ENCODE measurements around the gene TNFRSF4.
A peak's percentile ranks its signal among the peaks of the same experiment; 100 is the strongest.
"Not testable (repeated sequence)": the region's sequence is repeated elsewhere in the genome, so short reads cannot be mapped to it uniquely, and the experiment has no call there.

Gene TNFRSF4

DNA sequence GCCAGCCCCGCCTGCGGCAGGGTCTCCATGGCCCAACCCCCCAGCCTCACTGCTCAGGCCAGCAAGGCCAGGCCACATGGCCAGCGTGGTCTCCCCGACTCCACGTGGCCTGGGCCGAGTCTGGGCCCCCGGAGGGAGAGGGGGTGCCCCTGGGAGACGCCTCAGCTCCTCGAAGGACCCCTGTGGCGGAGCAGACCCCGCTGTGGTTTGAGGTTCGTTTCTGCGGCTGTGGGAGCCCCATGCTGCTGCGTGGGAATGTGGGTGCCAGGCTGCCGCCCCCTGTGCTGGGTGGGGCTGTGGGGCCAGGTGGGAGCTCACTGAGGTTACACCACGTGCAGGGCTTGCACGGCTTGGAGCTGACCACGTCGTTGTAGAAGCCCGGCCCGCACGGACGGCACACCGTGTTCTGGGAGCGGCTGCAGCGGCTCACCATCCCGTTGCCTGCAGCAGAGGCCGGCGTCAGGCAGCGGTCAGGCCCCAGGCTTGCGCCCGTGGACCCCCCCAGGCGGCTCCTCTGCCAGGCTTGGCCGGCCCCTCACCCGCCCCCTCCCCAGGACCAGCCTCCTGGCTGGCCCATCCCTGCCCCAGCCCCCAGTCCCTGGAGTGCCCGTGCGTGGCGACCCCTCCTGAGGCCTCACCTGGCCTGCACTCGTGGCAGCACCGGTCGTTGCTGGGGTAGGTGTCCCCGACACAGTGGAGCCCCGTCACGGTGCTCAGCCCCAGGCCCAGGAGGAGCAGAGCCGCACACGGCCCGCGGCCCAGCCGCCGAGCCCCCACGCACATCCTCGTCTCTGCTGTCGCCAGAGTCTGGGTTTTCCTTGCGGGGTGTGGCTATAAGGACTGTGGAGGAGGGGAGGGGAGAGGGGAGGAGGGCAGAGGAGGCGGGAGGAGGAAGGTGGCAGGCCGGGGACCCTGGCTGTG, at the start of gene TNFRSF4:
Gene TNFRSF4, minus strand, starts transcription at position 809 of the 921 bp plus-strand sequence. Its CDS starts 26 bp downstream, at position 783.
- no peak for DNase-seq (ENCODE audit: extremely low spot score, insufficient read length, low read depth)
- FAIRE-seq, result no peak

DNA sequence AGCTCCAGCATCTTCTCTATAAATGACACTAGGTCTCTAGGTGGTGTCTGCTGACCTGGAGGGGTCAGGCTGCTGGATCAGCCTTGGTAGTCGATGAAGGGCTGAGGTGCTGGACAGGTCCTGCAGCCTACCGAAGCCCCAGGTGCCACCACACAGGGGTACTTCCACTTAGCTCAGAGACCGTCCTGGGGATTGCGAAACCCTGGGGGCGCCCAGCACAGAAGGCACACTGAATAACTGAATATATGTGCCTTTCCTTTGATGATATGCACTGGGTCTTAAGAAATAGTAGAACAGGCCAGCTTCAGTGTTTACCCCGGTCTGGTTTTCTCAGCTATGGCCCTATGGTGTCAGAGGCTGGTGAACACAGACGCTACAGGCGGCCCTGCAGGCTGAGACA, 48.8 kb upstream of the TNFRSF4 start:
- no peak for FAIRE-seq
- DNase-seq (ENCODE audit: extremely low spot score, insufficient read length, low read depth), result no peak

DNA sequence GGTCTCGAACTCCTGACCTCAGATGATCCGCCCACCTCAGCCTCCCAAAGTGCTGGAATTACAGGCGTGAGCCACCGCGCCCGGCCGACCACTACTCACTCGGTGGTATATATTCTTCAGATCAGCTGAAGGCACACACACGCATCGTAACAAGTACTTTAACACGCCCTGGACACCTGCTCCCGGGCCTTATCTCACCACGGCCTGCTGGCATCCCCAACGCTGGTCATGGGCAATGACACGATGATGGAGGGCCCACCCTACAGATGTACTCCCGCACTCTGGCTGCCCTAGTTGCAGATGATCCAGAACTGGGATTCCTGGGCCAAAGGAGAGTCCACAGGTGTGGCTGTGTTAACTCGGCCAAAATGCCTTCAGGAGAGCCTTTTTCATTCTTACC, 48.1 kb upstream of the TNFRSF4 start:
- no peak for DNase-seq (ENCODE audit: extremely low spot score, insufficient read length, low read depth)
- no peak for FAIRE-seq

DNA sequence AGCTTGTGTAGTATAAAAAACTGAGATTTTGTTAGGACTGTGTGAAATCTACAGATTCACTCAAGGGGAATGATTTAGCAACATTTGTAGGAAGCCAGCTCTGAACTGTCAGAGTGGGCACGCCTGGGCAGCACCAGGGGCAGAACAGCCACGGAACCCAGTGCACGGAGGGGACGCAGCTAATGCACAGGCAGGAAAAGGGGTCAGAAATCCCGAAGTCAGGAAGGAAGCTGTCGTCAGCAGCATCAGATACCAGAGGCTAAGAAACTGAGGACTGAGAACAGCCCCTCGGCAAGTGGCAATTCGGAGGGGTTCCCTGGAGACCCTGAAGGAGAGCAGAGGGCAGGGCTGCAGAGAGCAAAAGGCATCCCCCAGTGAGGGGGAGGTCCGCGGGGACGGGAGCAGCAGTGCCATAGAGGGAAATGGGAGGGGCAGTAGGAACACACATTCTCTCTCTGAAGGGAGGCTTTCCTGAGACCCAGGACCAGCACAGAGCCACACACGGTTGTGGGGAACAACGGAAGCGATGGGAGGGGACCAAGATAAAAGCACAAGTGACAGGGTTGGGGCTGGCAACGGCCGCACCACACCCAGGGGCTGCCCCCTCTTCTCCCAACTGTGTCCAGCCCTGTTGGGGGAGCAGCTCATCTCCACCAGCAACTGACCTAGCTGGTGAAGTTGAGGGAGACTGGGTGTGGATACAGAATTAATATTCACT, 47.0 kb upstream of the TNFRSF4 start:
- FAIRE-seq, result no peak
- no peak for DNase-seq (ENCODE audit: extremely low spot score, insufficient read length, low read depth)

DNA sequence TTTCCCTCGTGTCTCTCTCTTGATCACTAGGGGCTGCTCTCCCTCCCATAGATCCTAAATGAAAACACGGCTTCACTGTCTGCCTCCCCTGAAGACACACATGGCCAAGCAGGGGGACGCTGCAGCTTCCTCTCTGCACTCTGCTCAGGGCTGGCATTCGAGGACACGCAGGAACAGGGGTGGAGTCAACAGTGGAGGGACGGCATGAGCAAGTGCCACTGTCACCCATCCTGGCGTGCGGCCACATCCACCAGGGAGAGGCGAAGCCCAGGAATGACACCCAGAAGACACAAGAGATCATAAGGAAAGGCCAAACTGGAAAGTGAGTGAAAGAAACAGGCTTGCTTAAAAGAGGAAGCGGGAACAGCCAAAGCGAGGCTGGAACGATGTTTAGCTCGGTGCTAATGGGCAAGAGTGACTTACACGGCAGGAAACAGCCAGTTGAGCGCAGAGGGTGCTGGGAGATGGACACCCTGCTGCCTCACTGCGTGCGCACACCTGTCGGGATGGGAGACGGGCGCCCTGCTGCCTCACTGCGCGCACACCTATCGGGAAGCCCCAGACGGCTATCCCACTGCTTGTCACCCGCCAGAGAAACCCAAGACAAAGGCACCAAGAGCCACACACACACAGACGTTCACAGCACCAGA, 46.1 kb upstream of the TNFRSF4 start:
- no peak for FAIRE-seq
- no peak for DNase-seq (ENCODE audit: extremely low spot score, insufficient read length, low read depth)

DNA sequence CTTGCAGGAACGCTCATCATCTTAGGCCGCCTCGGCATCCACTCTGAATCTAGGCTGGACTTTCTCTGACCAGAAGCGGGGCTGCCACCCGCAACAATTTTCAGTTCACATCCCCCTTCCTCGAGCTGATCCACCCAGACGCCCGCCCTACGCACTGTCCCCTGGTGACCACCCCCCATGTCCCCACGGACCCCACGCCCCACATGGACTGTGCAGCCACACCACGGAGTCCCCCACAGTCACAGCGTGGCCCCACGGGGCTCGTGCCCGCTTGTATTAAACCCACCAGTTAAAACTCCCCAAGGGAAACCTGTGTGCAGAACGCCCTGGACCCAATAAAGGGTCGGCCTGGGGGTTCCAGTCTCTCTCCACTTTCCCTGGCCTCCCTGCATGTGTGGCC, 45.6 kb upstream of the TNFRSF4 start:
- DNase-seq (ENCODE audit: extremely low spot score, insufficient read length, low read depth) (no peak), FAIRE-seq (no peak)

DNA sequence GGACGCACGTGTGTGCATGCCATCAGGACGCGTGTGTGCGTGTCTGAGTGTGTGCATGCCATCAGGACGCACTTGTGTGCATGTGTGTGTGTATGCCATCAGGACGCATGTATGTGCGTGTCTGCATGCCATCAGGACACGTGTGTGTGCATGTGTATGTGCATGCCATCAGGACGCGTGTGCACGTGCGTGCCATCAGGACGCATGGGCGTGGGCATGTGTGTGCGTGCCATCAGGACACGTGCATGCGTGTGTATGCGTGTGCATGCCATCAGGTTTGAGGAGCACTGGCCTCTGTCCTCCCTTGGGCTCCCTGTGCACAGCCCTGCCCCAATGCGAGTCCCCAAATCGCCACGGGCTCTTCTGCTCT, 45.2 kb upstream of the TNFRSF4 start:
- DNase-seq (ENCODE audit: extremely low spot score, insufficient read length, low read depth) (no peak), FAIRE-seq (no peak)

DNA sequence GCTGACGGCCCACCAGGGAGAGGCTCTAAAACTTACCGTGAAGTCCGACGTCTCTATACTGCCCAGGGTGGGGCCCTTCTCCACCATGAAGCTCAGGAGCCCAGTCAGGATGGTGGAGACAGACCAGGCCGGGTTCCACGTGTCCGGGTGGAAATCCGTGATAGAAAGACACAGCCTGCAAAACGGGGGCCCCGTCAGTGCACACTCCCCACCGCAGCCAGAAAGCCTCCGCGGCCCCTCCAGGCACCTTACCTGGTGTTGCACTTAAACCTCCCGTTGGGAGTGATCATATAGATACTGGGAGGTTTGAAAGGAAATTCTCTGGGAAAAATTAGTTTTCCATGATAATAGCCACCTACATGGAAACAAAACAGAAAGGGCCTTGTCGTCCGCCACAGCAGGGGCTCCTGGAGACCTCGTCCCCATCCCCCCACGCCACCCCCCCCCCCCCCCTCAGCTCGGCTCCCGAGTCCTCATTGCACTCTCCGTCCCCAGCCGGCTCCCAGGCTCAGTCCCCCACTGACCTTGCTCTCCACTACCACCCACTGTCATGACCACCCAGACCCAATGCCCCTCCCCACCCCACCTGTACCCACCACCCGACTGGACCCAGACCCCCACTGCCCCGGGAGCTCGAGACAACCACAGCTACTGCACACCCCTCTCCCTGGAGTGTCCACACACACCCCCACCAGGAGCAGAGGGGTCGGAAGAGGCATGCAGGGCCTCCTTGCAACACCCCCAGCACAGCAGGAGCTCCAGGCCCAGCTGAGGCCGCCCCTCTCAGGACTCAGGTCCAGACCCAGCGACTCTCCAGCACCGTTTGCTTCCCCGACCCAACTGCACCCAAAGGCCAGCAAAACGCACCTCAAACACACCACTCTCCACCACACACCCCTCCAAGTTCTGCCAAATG, 43.3 kb upstream of the TNFRSF4 start:
- no peak for FAIRE-seq
- DNase-seq (ENCODE audit: extremely low spot score, insufficient read length, low read depth), result no peak

DNA sequence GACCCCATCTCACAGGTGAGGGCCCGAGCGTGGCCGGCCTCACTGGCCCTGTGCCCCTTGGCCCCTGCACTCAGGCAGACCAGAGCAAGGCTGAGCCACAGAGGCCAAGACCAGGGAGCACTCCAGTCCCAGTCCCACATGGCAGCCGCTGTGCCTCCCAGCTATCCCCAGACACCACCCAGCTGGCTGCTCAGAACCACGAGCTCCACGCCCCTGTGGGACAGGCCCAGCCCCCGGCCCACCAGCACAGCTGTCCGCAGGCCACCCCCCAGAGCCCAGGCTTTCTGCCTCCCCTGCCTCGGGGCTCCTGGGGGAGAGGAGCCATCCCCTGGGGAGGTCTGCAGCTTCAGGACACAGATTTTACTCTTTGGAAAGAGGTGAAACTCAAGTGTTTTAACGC, 41.7 kb upstream of the TNFRSF4 start:
- FAIRE-seq (no peak), DNase-seq (ENCODE audit: extremely low spot score, insufficient read length, low read depth) (no peak)

DNA sequence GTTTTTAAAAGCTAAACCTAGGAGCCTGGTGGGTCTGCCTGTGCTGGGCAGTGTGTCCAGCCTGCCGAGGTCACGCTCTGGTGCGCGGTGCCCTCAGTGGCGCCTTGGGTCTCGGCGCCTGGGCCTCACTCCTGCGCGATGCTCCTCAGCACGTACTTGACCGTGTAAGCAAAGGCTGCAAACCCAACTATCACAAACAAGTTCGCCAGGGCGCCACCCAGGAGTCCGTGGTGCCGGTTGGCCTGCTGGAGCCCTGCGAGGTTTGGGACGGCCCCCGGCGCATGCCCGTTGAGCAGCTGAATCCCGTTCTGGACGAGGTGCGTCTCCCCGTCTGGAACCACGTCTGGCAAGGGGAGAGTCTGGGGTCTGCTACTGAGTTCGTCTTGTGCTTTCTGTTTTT, 41.1 kb upstream of the TNFRSF4 start:
- FAIRE-seq (no peak), DNase-seq (ENCODE audit: extremely low spot score, insufficient read length, low read depth) (no peak)

DNA sequence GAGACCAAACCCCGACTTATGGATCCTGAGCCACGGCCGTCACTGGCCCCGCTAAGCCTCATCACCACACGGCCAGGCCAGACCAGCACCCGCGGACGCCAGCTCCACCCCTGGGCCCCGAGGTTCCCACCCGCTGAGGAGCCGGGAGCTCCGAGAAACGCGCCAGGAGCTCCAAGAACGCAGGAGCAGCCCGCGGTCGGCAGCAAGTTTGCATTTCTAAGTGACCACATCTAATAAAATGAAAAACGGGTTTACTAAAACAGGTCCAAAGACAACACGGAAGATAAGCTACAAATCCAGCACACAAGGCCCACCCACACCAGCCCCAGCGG, 40.7 kb upstream of the TNFRSF4 start:
- no peak for DNase-seq (ENCODE audit: extremely low spot score, insufficient read length, low read depth)
- no peak for FAIRE-seq

DNA sequence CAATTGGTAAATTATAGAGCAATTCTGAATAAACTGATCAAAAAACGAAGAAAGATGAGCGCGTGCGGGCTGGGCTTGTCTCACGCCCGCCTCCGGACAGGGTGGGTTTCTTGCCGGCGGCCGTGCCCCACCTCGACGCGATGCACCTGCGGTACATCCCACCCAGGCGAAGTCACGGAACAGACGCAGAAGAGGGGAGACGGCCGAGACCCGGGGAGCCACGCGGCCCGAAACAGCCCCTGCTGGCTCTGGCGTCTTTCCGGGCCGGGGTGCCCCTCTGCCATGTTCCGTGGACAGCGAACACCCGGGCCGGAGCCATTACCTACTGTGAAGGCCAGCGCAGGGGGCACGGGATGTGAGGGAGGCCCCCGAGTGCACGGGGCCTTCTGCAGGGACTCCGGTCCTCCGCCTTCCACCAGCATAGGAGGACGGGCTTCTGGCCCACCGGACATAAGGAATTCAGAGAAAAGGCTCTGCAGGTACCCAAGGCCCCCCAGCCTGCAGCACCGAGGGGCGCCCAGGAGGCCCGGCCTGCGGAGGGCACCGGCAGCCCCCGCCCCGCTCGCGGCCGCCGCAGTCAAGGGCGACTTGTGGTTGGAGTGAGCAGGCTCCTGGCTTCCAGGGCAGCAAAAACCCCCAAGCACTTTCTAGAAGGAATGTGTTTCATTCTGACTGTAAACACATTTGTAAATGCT, 40.2 kb upstream of the TNFRSF4 start:
- no peak for DNase-seq (ENCODE audit: extremely low spot score, insufficient read length, low read depth)
- FAIRE-seq, result no peak

DNA sequence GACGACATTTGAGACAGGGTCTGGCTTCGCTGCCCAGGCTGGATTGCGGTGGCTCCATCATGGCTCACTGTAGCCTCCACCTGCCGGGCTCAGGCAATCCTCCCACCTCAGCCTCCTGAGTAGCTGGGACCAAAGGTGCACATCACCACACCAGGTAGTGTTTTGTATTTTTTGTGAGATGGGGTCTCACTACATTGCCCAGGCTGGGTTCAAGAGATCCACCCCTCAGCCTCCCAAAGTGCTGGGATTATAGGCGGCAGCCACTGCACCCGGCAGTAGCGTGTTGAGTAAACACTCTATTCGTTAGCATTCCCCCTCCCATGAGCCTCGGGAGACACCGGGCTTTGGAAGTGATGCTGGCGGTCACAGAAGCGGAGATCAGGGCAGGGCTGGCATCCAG, 39.4 kb upstream of the TNFRSF4 start:
- DNase-seq (ENCODE audit: extremely low spot score, insufficient read length, low read depth) (no peak), FAIRE-seq (no peak)

DNA sequence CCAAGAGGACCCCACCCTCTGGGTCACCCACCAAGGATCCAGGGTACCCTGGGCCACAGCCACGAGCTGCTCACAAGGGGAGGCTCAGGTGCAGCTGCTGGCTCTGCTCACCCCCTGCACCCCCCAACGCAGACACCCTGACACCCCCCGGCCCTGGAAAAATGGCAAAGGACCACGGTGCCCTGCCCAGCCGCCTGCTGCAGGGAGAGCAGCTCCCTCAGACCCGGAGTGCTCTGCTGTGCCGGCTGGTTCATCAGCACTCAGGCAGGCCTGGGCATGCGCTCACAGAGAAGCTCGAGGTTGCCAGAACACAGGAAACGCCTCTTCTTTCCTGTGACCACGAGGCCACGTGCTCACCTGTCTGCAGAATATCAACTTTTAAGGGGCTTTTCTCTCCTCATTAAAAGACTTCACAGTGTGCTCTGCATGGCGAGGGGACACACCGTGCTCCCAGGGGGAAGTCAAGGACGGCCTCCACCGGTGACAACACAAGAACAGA, 36.9 kb upstream of the TNFRSF4 start:
- DNase-seq (ENCODE audit: extremely low spot score, insufficient read length, low read depth), result peak; percentile 78
- FAIRE-seq, result peak; percentile 96

DNA sequence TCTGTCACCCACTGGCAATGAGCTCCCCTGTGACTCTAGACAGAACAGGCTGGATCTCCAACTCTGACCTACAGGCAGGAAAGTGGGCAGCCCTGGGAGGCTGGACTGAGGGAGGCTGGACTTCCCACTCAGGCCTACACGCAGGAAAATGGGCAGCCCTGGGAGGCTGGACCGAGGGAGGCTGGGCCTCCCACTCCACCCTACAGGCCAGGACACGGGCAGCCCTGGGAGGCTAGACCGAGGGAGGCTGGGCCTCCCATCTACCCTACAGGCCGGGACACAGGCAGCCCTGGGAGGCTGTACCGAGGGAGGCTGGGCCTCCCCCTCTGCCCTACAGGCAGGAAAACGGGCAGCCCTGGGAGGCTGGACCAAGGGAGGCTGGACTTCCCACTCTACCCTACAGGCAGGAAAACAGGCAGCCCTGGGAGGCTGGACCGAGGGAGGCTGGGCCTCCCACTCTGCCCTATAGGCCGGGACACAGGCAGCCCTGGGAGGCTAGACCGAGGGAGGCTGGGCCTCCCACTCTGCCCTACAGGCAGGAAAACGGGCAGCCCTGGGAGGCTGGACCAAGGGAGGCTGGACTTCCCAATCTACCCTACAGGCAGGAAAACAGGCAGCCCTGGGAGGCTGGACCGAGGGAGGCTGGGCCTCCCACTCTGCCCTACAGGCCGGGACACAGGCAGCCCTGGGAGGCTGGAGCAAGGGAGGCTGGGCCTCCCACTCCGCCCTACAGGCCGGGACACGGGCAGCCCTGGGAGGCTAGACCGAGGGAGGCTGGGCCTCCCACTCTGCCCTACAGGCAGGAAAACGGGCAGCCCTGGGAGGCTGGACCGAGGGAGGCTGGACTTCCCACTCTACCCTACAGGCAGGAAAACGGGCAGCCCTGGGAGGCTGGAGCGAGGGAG, 34.3 kb upstream of the TNFRSF4 start:
- not testable (repeated sequence) for DNase-seq (ENCODE audit: extremely low spot score, insufficient read length, low read depth); FAIRE-seq

DNA sequence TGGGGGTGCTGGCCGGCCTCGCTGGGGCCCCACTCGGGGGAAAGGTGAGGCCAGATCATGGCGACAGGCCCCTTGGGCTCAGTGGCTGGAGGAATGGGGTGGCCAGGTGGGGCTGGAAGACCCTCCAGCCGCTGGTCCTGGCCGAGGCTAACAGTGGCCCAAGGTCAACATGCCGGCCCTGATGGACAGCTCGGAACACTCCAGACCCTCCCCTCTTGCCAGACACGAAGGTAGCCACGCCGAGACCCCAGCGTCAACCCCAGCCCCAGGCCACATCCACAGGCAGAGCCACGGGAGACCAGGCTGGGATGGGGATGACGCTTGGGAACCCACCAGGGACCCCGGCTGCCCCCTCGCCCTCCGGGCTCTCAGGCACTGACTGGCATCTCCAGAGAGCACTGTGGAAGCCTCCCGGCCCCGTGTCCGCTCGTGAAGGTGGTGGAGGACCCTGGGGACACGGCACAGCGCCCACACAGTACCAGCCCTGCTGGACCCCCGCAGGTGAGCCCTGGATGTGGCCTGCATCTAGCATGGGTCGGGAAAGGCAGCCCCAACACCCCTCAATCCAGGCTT, 33.5 kb upstream of the TNFRSF4 start:
- FAIRE-seq (no peak), DNase-seq (ENCODE audit: extremely low spot score, insufficient read length, low read depth) (no peak)

DNA sequence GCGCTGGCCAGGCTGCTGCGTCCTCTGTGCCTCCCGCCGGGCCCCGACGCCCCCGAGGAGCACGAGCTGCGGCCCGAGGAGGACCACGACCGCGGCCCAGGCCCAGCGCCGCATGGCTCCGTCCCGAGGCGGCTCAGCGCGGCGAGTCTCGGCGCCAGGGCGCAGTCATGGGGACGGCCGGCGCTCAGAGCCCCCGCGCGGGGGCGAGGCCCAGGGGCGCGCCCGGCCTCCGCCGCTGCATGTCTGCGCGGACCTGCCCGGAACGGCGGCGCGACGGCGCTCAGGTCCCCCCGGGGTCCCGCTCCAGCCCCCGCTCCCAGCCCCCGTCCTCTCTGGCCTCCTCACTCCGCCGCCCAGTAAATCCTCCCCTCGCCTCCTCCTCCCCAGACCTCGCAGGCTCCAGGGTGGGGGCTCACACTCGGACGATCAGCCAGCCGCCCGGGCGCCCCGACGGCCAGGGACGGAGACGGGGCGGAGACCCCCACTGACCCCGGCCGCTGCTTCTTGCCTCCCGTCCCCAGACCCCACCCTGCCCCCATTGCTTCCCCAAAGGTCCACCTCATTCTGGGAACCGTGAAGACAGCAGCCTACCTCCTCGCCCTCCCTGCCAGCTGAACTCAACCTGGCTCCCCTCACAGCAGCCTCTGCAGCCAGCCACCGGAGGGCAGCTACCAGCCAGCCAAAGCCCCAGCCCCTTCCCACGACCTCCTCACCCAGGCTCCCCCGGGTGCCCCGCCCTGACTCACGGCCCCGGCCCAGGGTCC, 32.8 kb upstream of the TNFRSF4 start, which contains the start of gene C1QTNF12:
Gene C1QTNF12, minus strand, starts transcription at position 146 of the 764 bp plus-strand sequence. Its CDS starts 32 bp downstream, at position 114.
- no peak for FAIRE-seq
- no peak for DNase-seq (ENCODE audit: extremely low spot score, insufficient read length, low read depth)

Measured in GM18507 (cell line).